NOMO-1 treated with dmso at 0.1 percent for 144 hours (cell line): Measurements from ENCODE around the gene YIPF2.
"Not testable (repeated sequence)": the region's sequence is repeated elsewhere in the genome, so short reads cannot be mapped to it uniquely, and the experiment has no call there.

Experiments
- DNase-seq: peaks from one replicate; lab custom pipeline; 2025; ENCODE audit not compliant: unreplicated experiment; lab: John Stamatoyannopoulos, UW

YIPF2 gene

DNA sequence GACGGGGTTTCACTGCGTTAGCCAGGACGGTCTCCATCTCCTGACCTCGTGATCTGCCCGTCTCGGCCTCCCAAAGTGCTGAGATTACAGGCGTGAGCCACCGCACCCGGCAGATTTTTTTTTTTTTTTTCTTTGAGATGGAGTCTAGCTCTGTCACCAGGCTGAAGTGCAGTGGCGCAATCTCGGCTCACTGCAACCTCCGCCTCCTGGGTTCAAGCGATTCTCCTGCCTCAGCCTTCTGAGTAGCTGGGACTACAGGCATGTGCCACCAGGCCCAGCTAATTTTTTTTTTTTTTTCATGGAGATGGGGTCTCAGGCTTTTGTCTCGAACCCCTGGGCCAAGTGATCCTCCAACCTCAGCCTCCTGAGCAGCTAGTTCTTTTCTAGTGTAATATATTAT, 13.2 kb upstream of the YIPF2 start:
- DNase-seq: not testable (repeated sequence)

DNA sequence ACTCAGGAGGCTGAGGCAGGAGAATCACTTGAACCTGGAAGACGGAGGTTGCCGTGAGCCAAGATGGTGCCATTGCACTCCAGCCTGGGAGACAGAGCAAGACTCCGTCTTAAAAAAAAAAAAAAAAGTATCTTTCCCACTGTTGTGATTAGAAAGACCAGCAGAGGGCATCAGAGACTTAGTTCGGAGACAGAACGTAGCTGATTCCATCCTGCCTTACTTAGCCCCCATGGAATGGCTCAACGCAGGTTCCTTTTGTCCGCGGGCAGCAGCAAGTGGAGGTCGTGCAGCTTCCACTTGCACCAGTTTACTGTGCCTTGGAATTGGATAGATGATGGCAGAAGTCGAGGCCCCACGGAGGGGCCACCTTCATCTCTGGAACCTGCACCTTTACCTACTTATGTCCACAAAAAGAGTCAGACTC, 8.2 kb upstream of the YIPF2 start:
- peak; percentile 28 for DNase-seq

DNA sequence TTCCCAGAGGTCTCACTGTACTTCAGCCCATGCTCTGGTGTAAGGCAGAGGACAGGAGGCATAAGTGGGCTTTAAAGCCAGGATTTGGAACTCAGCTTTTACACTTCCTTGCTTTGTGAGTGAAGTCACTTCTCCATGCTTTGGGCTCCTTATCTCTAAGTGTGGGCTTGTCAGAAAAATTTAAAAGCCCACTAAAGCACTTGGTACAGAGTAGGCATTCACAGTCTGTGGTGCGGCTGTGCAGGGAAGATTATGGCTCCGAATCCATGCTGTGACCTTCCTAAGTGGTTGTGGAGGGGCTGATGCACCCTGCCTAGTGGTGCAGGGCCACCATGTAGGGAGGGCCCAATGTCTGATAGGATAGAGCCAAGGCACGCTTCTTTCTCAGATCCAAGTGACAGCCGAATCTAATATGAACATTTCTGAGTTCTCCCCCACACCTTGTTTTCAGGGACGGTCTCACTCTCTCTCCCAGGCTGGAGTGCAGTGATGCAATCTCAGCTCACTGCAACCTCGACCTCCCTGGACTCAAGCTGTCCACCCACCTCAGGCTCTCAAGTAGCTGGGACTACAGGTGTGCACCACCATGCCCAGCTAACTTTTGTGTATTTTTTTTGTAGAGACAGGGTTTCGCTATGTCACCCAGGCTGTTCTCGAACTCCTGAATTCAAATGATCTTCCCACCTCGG, 7.1 kb upstream of the YIPF2 start:
- DNase-seq: no peak

GRCh38 chr19:10929402-10929794, 959 bp upstream of the YIPF2 start:
- no peak for DNase-seq

GRCh38 chr19:10927730-10928562, 493 bp downstream of the YIPF2 start:
- peak; percentile 6 for DNase-seq

DNA sequence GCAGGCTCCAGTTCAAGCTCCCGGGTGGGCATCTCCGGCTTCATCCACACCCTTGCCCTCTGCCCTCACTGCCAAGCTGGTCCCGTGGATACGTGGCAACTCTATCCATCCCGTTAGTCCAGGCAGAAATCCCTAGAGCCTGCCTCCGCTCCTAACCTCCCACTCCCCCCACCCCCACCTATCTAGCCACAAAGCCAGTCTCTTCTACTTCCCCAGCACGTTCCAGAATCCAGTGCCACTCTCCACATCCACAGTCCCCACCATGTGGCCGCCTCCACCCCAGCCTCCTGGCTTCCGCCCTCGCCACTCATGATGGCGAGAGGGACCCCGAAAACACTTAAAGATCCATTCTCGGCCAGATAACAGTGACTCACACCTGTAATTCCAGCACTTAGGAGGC, 3.8 kb downstream of the YIPF2 start:
- DNase-seq: no peak

- DNase-seq: no peak
Observed at GRCh38 chr19:10923260-10924112, 5.0 kb downstream of the YIPF2 start.

DNA sequence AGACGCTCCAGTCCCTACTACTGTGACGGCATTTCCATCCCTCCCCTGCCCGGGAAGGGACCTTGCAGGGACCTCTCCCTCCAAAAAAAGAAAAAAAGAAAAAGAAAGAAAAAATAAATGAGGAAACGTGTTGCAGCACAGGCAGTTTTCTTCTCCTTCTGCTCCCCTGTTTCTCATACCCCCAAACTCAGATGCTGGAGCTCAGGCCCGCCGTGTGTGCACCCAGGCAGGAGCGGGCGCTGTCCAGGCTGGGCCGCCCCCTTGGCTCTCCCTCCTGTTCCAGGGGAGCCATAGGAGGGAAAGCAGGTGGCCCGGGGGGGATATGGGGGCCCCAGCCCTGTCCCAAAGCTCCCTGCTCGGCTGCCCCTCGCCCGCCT, 5.8 kb downstream of the YIPF2 start:
- DNase-seq: no peak

DNA sequence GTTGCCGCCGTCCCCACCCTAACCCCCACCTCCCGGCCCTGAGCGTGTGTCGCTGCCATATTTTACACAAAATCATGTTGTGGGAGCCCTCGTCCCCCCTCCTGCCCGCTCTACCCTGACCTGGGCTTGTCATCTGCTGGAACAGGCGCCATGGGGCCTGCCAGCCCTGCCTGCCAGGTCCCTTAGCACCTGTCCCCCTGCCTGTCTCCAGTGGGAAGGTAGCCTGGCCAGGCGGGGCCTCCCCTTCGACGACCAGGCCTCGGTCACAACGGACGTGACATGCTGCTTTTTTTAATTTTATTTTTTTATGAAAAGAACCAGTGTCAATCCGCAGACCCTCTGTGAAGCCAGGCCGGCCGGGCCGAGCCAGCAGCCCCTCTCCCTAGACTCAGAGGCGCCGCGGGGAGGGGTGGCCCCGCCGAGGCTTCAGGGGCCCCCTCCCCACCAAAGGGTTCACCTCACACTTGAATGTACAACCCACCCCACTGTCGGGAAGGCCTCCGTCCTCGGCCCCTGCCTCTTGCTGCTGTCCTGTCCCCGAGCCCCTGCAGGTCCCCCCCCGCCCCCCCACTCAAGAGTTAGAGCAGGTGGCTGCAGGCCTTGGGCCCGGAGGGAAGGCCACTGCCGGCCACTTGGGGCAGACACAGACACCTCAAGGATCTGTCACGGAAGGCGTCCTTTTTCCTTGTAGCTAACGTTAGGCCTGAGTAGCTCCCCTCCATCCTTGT, 6.4 kb downstream of the YIPF2 start:
- no peak for DNase-seq

DNA sequence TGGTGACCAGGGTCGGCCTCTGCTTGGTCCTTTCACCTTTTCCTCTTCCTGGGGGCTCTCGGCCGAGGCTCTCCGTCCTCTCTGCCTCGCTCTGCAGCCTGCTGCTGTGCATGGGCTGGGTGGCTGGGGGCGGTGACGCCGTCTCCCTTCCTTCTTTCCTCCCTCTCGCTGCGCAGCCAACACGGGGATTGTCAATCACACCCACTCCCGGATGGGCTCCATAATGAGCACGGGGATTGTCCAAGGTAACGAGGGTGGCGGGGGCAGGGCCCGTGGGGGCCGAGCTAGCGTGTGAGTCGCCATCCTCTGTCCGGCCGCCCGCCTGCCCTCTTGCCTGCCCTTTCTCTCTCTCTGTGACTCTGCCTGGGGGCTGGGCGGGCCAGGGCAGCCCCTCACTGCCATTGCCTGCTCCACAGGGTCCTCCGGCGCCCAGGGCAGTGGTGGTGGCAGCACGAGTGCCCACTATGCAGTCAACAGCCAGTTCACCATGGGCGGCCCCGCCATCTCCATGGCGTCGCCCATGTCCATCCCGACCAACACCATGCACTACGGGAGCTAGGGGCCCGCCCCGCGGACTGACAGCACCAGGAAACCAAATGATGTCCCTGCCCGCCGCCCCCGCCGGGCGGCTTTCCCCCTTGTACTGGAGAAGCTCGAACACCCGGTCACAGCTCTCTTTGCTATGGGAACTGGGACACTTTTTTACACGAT, 7.1 kb downstream of the YIPF2 start:
- no peak for DNase-seq

GRCh38 chr19:10920781-10921180, 7.7 kb downstream of the YIPF2 start:
- DNase-seq: no peak

DNA sequence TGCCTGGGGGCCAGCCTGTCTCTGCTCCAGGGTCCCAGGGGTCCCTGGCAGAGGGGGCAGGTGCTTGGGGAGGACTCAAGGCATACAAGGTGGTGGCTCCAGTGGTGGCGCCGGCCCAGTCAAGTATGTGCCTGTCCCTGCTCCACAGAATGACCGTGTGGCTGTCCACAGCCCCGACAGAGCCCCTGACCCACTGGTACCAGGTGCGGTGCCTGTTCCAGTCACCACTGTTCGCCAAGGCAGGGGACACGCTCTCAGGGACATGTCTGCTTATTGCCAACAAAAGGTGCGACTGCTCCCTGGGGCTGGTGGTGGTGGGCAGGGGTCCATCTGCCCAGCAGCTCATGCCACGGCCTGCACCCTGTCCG, 8.2 kb downstream of the YIPF2 start:
- no peak for DNase-seq

DNA sequence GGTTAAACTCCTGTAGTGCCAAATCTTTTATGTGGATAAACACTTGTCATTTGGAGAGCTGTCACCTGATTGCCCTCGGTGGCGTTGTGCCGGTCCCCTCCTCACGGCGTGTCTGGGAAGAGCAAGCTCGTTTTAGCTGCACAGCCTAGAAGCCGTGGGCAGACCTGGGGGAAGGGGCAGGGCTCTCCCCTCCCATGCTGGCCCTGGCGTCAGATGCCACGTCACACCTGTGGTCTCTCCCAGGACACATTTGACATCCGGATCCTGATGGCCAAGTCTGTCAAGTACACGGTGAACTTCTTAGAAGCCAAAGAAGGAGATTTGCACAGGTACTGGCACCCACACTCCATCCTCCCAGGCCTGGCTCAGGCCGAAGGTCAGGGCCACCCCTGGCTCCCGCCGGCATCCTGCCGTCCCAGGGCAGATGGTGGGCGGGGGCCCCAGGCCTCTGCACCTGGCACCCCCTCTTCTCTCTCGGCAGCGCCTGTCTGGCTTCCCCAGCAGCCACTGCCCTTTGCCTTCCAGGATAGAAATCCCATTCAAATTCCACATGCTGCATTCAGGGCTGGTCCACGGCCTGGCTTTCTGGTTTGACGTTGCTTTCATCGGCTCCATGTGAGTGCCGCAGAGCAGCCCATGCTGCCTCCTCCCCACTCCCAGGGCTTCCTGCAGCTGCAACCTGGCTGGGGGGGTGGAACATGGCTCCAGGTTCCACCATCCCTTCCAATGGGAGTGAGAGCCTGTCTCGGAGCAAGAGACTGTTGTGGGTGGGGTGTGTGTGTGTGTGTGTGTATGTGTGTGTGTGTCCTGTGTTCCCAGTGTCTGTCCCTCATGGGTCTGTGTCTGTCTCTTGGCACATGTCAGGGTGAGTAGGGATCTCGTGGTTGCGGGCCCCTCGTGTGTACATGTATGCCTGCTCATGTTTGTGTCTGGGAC, 8.8 kb downstream of the YIPF2 start:
- no peak for DNase-seq

- DNase-seq: no peak
Observed at GRCh38 chr19:10918359-10918758, 10.1 kb downstream of the YIPF2 start.

- no peak for DNase-seq
Observed at GRCh38 chr19:10916602-10917001, 11.8 kb downstream of the YIPF2 start.

DNA sequence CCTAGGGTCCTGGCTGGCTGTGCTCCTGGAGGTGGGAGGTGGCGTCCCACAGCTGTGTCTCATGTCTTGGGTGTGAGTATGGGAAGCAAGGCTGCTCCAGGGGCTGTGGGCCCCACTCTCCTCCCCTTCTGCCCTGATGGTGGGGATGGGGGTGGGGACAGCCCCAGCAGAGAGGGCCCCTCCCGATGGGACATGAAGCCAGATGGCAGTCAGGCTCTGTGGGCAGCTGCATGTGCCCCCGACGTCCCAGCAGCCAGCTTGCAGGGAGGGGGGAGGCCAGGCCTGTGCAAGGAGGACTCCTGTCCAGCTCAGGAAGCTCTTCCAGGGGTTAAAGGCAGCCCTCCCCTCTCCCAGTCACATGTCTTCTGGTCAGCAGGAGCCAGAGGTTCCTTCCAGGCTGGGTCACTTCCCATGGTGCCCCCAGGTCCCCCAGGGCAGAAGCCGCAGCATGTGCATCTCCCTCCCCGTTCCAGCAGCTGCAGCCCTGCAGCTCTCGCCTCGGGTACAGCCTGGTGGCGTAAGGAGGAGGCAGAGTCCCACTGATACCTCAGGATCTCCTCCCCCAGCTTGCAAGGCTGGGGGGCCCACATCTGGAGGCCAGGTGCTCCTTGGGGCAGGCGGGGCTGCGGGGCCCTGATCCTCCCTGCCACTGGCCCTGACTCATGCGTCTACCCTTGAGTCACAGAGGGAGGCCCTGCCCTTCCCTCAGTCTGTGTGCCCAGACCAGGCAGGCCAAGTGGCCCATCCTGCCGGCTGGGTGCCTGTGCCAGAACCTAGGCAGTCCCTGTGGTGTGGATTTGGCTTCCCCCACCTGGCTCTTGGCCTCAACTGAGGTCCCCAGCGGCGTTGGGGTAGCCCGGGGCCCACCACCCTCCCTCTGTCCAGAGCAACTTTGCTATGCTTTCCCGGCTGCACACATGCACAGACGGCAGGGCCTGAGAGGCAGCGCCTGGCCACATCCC, 13.0 kb downstream of the YIPF2 start:
- no peak for DNase-seq

GRCh38 chr19:10913716-10914340, 14.6 kb downstream of the YIPF2 start:
- no peak for DNase-seq

DNA sequence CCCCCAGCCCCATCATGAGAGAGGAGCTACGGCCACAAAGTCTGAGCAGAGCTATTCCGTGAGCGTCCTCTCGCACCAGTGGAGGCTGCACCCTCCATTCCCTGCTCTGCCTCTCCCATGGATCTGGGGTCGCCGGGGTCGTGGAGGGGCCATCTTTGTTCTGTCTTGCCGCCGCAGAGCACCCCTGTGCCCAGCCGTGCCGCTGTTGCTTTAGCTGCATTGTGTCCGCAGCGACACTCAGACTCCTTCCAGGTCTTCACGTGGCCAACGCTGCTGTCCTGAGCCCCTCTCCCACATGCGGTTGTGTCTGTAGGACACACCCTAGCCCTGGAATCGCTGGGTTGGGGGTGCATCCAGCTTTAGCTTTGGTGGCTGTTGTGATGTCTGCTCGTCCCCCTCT, 15.8 kb downstream of the YIPF2 start:
- DNase-seq: no peak
